Liver (tissue), 9 donors: ENCODE data around the gene GTPBP1. TPM values are rescaled to one million over a fixed set of nuclear protein-coding genes. Genes with fewer than 3 reads are reported as not detected.

Experiments used
- DNase-seq: peaks from one replicate; pipeline ENCODE4 v3.0.0-alpha.2; 2017; ENCODE audit warnings: low spot score
- H3K27ac ChIP-seq, 2 donors: one replicate each; pipeline ENCODE4 v1.7.0; 2013; ENCODE audit warnings: inconsistent platforms in 2 of 2, low read length in 2 of 2, control low read depth in 1 of 2, low read depth in 1 of 2, mild to moderate bottlenecking in 1 of 2
- H3K27me3 ChIP-seq, 4 donors: one replicate each; pipeline versions ENCODE4 v1.6.1 to v1.7.0; 2013; ENCODE audit warnings: low read length in 3 of 4, inconsistent platforms in 1 of 4, mild to moderate bottlenecking in 1 of 4, moderate library complexity in 1 of 4; ENCODE audit not compliant: control insufficient read depth in 4 of 4, insufficient read depth in 4 of 4
- H3K36me3 ChIP-seq, 4 donors: one replicate each; pipeline versions ENCODE4 v1.6.1 to v1.7.0; 2013; ENCODE audit warnings: low read length in 3 of 4, mild to moderate bottlenecking in 3 of 4, low read depth in 1 of 4, moderate library complexity in 1 of 4; ENCODE audit not compliant: control insufficient read depth in 4 of 4, insufficient read depth in 3 of 4
- H3K4me1 ChIP-seq, 4 donors: one replicate each; pipeline versions ENCODE4 v1.6.1 to v1.7.0; 2013; ENCODE audit warnings: low read length in 3 of 4, mild to moderate bottlenecking in 3 of 4, moderate library complexity in 1 of 4; ENCODE audit not compliant: control insufficient read depth in 4 of 4, insufficient read depth in 4 of 4
- H3K4me3 ChIP-seq, 3 donors: one replicate each; pipeline versions ENCODE4 v1.6.1 to v1.7.0; 2013; ENCODE audit warnings: low read length in 3 of 3, control low read depth in 1 of 3, low read depth in 1 of 3, mild to moderate bottlenecking in 1 of 3
- H3K9ac ChIP-seq, 2 donors: one replicate each; pipeline ENCODE4 v1.7.0; 2013; ENCODE audit warnings: low read length in 2 of 2, mild to moderate bottlenecking in 2 of 2, moderate library complexity in 2 of 2, control low read depth in 1 of 2, low read depth in 1 of 2
- H3K9me3 ChIP-seq, 4 donors: one replicate each; pipeline versions ENCODE4 v1.6.1 to v1.7.0; 2013; ENCODE audit warnings: low read length in 3 of 4; ENCODE audit not compliant: control insufficient read depth in 4 of 4
- EGR1 ChIP-seq, 2 donors: IDR thresholded peaks; 2 replicates each; pipeline ENCODE4 v1.6.1; 2016 to 2018; ENCODE audit warnings: antibody characterized with exemption in 2 of 2, low read depth in 2 of 2
- FOXA1 ChIP-seq: IDR thresholded peaks from 2 replicates; pipeline ENCODE4 v1.6.1; 2016; ENCODE audit warnings: antibody characterized with exemption
- GABPA ChIP-seq, 2 donors: IDR thresholded peaks in 1 of 2; conservative IDR thresholded peaks in 1 of 2; 2 replicates each; pipeline ENCODE4 v1.6.1; 2016; ENCODE audit warnings: antibody characterized with exemption in 2 of 2, mild to moderate bottlenecking in 1 of 2, moderate library complexity in 1 of 2
- HNF4A ChIP-seq, 2 donors: conservative IDR thresholded peaks; 2 replicates each; pipeline ENCODE4 v1.6.1; 2016; ENCODE audit warnings: antibody characterized with exemption in 2 of 2, mild to moderate bottlenecking in 2 of 2
- JUND ChIP-seq, 2 donors: IDR thresholded peaks; 2 replicates each; pipeline ENCODE4 v1.6.1; 2016; ENCODE audit warnings: antibody characterized with exemption in 2 of 2
- RAD21 ChIP-seq, 2 donors: IDR thresholded peaks; 2 replicates each; pipeline ENCODE4 v1.6.1; 2016; ENCODE audit warnings: antibody characterized with exemption in 2 of 2, mild to moderate bottlenecking in 2 of 2
- RXRA ChIP-seq, 2 donors: IDR thresholded peaks; 2 replicates each; pipeline ENCODE4 v1.6.1; 2017 to 2018; ENCODE audit warnings: antibody characterized with exemption in 2 of 2, mild to moderate bottlenecking in 1 of 2
- SP1 ChIP-seq: IDR thresholded peaks from 2 replicates; pipeline ENCODE4 v1.6.1; 2018; ENCODE audit warnings: antibody characterized with exemption, mild to moderate bottlenecking
- TAF1 ChIP-seq: conservative IDR thresholded peaks from 2 replicates; pipeline ENCODE4 v1.6.1; 2016; ENCODE audit warnings: antibody characterized with exemption, mild to moderate bottlenecking
- YY1 ChIP-seq: IDR thresholded peaks from 2 replicates; pipeline ENCODE4 v1.6.1; 2016; ENCODE audit warnings: antibody characterized with exemption, mild to moderate bottlenecking
- WGBS: extraction: QIAGEN DNeasy Blood & Tissue Kit; methylation state at CpG from one replicate; pipeline ENCODE4 v1.1.7; 2013; 5-methylcytosine and 5-hydroxymethylcytosine counted together
- polyA plus RNA-seq, 2 donors: library from polyadenylated mRNA; stranded (reverse) in 1 of 2; unstranded in 1 of 2; fragments of 200-250 nt in 1 of 2; fragments of >200 nt in 1 of 2; fragmentation: Nextera tagmentation in 1 of 2; extraction: Ambion mirVana in 1 of 2; gene quantifications; one replicate each; pipeline versions ENCODE4 v1.2.1 to v1.2.3, GENCODE V29; 2013 to 2015
- total RNA-seq, 2 donors: library from RNA; depleted of rRNA; stranded (reverse); fragments of >200 nt; gene quantifications; one replicate each; pipeline ENCODE4 v1.2.3, GENCODE V29; 2014
- TF ChIP-seq, protein P1 (sequence below): IDR thresholded peaks from 2 replicates; pipeline ENCODE4 v1.6.1; 2016; ENCODE audit warnings: antibody characterized with exemption
- TF ChIP-seq, protein P2 (sequence below): IDR thresholded peaks from 2 replicates; pipeline ENCODE4 v1.6.1; 2016; ENCODE audit warnings: antibody characterized with exemption, mild to moderate bottlenecking
- TF ChIP-seq, protein P3 (sequence below): fragments of 150-350 bp; IDR thresholded peaks from 2 replicates; pipeline ENCODE4 v1.5.1; 2017; ENCODE audit warnings: improper control_type of control experiment, low read depth, low read length; ENCODE audit not compliant: missing input control
- TF ChIP-seq, protein P4 (sequence below): IDR thresholded peaks from 2 replicates; pipeline ENCODE4 v1.6.1; 2016; ENCODE audit warnings: antibody characterized with exemption
- donor health status: healthy.
- donor health status: healthy.
- donor health status: healthy.
- donor health status: healthy.
- donor health status: healthy.

Gene GTPBP1
- total and polyA plus RNA-seq, 4 donors = 5.3 to 56.3 (median 16.1) TPM

DNA sequence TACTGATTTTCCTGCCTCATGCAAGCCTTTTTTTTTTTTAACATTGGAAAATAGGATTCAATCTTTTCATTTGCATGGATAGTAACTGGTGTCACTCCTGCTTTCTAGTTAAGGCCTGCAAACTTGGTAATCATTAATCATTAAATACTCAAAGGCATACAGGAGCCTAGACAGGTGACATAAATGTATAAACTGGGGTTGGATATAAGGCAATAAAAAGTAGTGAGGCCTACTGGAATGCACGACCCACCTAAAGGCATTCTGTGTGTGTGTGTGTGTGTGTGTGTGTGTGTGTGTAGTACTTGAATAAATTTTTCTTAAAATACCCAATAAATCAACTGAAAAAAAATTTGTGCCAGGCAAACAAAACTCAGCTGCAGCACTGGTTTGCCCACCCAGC is 16.1 kb upstream of the GTPBP1 start:
- Histone ChIP-seq H3K4me3 (no peak overlapping the region), H3K9ac (no peak overlapping the region), H3K27ac (no peak overlapping the region), H3K36me3 (peaks cover 9 to 39% (median 25%) of the 10 kb centered on the region in 4 donors), H3K9me3 (no peaks in the 10 kb centered on the region), H3K4me1 (no peaks in the 10 kb centered on the region), H3K27me3 (no peaks in the 10 kb centered on the region)
- no peak for DNase-seq
- 78% methylated on average over 1 of the region's 1 CpG for WGBS
- TF ChIP-seq FOXA1 (no peak), EGR1 (IDR thresholded peaks at IDR 0.05; ENCODE audit: low read depth in 2 of 2) (no peak), HNF4A (conservative IDR thresholded peaks at IDR 0.05) (no peak), SP1 (no peak), RXRA (IDR thresholded peaks at IDR 0.05) (no peak), JUND (IDR thresholded peaks at IDR 0.05) (no peak)
- TF ChIP-seq, protein P1, sequence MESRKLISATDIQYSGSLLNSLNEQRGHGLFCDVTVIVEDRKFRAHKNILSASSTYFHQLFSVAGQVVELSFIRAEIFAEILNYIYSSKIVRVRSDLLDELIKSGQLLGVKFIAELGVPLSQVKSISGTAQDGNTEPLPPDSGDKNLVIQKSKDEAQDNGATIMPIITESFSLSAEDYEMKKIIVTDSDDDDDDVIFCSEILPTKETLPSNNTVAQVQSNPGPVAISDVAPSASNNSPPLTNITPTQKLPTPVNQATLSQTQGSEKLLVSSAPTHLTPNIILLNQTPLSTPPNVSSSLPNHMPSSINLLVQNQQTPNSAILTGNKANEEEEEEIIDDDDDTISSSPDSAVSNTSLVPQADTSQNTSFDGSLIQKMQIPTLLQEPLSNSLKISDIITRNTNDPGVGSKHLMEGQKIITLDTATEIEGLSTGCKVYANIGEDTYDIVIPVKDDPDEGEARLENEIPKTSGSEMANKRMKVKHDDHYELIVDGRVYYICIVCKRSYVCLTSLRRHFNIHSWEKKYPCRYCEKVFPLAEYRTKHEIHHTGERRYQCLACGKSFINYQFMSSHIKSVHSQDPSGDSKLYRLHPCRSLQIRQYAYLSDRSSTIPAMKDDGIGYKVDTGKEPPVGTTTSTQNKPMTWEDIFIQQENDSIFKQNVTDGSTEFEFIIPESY = no peak
- TF ChIP-seq, protein P2, sequence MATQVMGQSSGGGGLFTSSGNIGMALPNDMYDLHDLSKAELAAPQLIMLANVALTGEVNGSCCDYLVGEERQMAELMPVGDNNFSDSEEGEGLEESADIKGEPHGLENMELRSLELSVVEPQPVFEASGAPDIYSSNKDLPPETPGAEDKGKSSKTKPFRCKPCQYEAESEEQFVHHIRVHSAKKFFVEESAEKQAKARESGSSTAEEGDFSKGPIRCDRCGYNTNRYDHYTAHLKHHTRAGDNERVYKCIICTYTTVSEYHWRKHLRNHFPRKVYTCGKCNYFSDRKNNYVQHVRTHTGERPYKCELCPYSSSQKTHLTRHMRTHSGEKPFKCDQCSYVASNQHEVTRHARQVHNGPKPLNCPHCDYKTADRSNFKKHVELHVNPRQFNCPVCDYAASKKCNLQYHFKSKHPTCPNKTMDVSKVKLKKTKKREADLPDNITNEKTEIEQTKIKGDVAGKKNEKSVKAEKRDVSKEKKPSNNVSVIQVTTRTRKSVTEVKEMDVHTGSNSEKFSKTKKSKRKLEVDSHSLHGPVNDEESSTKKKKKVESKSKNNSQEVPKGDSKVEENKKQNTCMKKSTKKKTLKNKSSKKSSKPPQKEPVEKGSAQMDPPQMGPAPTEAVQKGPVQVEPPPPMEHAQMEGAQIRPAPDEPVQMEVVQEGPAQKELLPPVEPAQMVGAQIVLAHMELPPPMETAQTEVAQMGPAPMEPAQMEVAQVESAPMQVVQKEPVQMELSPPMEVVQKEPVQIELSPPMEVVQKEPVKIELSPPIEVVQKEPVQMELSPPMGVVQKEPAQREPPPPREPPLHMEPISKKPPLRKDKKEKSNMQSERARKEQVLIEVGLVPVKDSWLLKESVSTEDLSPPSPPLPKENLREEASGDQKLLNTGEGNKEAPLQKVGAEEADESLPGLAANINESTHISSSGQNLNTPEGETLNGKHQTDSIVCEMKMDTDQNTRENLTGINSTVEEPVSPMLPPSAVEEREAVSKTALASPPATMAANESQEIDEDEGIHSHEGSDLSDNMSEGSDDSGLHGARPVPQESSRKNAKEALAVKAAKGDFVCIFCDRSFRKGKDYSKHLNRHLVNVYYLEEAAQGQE = no peak

DNA sequence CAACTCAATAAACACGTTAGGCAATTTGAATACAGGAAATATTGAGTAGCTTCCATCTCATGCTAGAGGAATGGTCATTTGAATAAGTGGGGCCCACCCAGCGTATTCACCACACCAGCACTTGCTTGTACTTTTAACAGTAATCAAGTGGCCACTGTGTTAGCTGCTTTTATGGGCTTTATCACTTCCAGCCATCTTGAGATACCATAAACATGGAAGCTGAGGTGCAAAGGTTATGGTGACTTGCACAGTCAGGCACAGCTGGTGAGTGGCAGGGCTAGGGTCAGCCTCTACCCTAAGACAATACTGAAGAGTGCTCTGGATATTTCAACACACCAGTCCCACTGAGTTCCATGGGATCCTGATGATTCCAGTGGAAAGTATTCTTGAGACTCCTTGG is 11.7 kb upstream of the GTPBP1 start:
- H3K9me3 ChIP-seq = no peaks in the 10 kb centered on the region
- no peak overlapping the region for H3K4me3 ChIP-seq
- H3K9ac ChIP-seq = no peak overlapping the region
- no peak for DNase-seq
- H3K27ac ChIP-seq = no peak overlapping the region
- peaks cover 0 to 3% (median under 1%) of the 10 kb centered on the region in 4 donors for H3K36me3 ChIP-seq
- WGBS = 83% methylated on average over 2 of the region's 2 CpGs
- no peaks in the 10 kb centered on the region for H3K27me3 ChIP-seq
- TF ChIP-seq GABPA (IDR thresholded peaks at IDR 0.05 in 1 of 2, conservative IDR thresholded peaks at IDR 0.05 in 1 of 2) (no peak), RAD21 (IDR thresholded peaks at IDR 0.05) (no peak), FOXA1 (no peak), JUND (IDR thresholded peaks at IDR 0.05) (no peak), HNF4A (conservative IDR thresholded peaks at IDR 0.05) (no peak), SP1 (no peak), YY1 (no peak), TAF1 (no peak), RXRA (IDR thresholded peaks at IDR 0.05) (no peak)
- TF ChIP-seq, protein P3, sequence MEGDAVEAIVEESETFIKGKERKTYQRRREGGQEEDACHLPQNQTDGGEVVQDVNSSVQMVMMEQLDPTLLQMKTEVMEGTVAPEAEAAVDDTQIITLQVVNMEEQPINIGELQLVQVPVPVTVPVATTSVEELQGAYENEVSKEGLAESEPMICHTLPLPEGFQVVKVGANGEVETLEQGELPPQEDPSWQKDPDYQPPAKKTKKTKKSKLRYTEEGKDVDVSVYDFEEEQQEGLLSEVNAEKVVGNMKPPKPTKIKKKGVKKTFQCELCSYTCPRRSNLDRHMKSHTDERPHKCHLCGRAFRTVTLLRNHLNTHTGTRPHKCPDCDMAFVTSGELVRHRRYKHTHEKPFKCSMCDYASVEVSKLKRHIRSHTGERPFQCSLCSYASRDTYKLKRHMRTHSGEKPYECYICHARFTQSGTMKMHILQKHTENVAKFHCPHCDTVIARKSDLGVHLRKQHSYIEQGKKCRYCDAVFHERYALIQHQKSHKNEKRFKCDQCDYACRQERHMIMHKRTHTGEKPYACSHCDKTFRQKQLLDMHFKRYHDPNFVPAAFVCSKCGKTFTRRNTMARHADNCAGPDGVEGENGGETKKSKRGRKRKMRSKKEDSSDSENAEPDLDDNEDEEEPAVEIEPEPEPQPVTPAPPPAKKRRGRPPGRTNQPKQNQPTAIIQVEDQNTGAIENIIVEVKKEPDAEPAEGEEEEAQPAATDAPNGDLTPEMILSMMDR = no peak
- TF ChIP-seq, protein P4, sequence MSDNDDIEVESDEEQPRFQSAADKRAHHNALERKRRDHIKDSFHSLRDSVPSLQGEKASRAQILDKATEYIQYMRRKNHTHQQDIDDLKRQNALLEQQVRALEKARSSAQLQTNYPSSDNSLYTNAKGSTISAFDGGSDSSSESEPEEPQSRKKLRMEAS = no peak
- TF ChIP-seq, protein P1 = no peak
- TF ChIP-seq, protein P2 = no peak
- peaks cover 8 to 23% (median 18%) of the 10 kb centered on the region in 4 donors for H3K4me1 ChIP-seq
